GM19023 (cell line): ENCODE data around the gene SLC9C2.
A peak's percentile ranks its signal among the peaks of the same experiment; 100 is the strongest.
"Not testable (repeated sequence)": the region's sequence is repeated elsewhere in the genome, so short reads cannot be mapped to it uniquely, and the experiment has no call there.

Source experiments
- ATAC-seq: cut with Tn5 transposase; IDR thresholded peaks from one replicate; pipeline ENCODE4 v1.9.1; 2021; ENCODE audit warnings: mild to moderate bottlenecking, moderate library complexity; ENCODE audit not compliant: unreplicated experiment

The SLC9C2 gene

DNA sequence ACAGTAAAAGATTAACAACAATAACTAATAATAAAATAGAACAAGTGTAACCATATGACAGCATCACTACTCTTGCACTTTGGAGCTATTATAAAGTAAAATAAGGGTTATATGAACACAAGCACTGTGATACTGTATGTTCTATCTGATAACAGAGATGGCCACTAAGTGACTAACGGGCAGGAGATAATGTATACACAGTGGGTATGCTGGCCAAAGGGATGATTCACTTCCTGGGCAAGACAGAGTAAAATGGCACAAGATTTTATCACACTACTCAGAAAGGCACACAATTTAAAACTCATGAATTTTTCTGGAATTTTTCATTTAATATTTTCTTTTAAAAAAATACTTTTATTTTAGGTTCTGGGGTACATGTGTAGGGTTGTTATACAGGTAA is 12.3 kb downstream of the SLC9C2 start:
- ATAC-seq = no peak

DNA sequence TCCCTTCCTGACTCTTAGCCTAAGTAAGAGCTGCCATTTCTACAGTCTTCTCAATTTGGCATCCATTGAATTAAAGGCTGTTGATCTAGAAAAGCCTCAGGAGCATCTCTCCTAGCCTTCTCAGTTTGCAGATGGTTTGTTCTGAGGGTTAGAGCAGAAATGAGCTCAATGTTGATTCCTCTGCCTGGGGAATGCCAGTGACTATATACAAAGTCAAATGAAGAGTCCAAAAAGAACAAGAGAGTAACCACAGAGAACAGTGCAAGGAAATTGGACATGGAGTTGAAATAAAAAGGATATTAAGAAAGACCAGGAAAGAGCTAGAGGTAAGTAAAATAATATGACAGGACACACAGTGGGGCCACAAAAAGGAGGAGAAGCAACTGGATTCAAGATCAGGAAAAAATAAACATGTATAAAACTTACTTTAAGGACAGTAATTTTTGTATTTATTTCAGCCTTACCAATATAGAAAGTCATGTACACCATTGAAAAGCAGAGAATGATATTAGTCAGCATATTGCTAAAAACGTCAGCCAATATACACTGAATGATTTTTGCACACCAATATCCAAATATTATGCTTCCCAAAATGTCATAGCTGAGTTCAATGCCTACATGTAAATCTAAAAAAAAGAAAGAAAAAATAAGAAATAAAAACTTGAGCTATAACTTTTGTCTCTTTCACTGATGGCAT is 21.3 kb downstream of the SLC9C2 start:
- ATAC-seq = no peak

DNA sequence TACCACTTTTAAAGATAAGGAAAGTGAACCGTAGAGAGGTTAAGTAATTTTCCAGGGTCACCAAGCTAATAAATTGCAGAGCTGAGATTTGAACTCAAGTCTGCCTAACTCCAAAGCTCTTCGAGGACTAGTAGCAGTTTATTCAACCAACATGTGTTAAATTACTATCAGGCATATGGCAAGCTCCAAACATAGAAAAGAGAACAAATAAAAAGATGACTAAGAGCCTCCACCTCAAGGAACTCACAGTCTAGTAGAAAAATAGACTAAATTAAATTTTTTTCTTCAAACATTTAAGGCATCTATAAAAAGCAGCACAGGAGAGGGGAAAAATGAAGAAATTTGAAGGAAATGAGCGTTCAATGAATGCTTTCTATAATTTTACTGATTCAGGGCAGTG is 22.2 kb downstream of the SLC9C2 start:
- no peak for ATAC-seq

DNA sequence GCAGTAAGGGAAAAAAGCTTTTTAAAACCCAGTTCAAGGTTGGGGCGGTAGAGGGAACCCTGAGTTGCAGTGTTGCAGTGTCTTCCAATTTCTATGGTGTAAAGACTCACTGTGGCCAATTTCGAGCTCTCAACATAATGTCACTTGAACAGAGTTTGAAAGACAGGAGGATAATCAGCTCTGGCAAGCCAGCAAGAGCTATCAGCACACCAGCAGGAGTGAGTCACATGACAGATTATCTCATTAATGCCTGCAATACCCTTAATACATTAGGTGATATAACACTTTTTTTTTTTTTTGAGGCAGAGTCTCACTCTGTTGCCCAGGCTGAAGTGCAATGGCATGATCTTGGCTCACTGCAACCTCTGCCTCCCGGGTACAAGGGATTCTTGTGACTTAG is 22.8 kb downstream of the SLC9C2 start:
- ATAC-seq = no peak

DNA sequence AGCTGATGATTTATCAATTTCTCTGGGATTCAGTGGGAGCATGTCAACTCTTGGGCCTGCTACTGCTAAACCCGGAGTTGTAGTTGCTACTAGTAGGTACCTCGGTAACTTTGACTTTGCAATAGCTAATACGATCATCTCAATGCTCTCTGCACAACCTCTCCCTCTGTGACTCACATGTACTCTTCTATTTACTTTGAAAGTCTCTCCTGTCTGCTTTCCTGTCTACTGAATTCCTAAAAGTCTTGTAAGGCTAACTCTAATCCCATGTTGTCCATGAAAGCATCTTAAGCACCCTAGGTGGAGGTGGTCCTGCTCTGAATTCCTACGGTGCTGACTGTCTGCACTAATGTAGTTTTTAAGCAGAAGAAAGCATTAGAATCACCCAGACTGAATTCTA is 29.3 kb downstream of the SLC9C2 start:
- no peak for ATAC-seq

DNA sequence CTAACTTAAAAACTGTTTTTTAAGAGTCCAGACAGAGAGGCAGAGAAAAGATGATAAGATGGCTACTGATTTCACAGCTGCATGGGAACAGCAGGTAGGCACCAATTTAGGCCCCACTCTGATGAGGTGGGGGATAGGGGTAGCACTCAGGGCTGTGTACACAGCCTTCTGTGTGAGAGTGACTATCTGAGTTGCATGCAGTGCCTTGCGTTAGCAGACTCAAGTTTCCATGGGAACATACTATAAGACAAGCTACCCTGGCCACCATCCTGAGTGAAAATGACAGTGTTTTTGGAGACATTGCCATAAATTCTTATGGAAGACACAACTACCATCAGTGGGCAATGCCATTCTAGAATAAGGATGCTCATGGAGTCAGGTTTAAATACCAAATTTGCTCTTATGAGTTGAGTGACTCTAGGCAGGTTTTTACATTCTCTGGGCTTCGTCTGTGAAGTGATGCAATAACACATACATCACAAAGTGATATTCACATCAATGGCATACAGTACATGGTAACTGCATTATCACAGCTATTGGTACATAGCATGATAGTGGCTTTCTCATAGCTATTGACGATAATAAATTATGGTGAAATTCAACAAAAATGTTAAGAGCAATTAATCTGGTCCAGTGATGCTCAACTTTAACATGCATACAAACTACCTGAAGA is 30.5 kb downstream of the SLC9C2 start:
- ATAC-seq = no peak

DNA sequence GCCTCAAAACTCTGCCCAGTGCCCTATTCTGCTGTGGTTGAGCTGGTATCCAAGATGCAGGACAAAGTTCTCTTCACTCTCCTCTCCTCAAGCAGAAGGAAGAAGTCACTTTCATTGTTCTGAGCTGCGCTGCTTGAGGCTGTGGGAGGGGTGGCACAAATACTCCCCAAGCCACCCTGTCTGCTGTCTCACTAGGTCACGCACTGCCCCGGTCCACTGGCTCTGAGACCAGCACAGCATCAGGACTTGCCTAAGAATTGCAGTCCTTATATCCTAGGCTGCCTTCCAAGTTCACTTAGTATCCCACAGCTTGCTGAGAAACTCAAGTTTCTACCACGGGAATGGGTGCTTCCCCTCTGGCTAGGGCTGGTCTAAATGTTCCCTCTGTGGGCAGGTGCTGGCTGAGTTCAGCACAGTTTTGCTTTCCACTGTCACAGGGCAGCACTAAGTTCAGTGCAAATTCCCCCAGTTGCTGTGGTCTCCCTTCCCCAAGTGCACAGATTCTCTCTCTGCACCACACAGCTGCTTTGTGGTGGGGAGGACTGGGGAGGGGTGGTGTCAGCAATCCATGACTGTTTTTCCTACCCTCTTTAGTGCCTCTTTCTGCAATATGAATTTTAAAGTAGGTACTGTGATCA is 32.4 kb downstream of the SLC9C2 start:
- ATAC-seq = peak; percentile 91

DNA sequence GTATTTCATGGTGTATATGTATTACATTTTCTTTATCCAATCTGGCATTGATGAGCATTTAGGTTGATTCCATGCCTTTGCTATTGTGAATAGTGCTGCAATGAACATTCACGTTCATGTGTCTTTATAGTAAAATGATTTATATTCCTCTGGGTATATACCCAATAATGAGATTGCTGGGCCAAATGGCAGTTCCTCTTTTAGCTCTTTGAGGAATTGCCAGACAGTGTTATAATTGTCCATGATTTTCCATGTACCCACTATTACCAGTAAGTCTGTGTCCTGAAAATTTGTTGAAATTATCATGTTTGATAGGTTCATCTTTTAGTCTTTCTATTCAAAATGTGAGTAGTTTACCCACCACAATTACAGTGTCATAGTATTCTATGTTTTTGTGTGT is 34.4 kb downstream of the SLC9C2 start:
- ATAC-seq = no peak

DNA sequence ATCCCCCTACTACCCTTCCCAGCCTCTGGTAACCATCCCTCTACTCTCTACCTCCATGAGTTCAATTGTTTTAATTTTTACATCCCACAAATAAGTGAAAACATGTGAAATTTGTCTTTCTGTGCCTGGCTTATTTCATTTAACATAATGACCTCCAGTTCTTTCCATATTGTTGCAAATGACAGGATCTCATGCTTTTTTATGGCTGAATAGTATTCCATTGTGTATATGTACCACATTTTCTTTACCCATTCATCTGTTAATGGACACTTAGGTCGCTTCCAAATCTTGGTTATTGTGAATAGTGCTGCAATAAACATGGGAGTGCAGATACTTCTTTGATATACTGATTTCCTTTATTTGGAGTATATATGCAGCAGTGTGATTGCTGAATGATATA is 39.0 kb downstream of the SLC9C2 start:
- ATAC-seq = not testable (repeated sequence)

DNA sequence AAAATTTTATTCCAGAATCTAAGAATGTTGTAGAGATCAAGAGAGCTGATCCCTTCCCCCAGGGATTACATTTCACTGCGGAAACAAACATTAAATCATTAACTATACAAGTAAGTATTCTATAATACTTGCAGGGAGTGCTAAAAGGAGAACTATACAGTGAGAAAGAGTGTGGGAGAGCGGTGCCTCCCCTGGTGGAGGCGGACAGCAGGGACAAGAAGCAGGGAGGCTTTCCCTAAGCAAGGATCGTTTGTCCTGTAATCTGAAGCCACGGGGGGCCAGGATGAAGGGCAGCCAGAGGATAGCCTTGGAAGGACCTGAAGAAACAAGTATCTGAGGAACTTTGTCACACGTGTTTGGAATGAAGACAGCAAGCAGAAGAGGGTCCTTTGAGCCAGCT is 40.1 kb downstream of the SLC9C2 start:
- ATAC-seq = no peak

DNA sequence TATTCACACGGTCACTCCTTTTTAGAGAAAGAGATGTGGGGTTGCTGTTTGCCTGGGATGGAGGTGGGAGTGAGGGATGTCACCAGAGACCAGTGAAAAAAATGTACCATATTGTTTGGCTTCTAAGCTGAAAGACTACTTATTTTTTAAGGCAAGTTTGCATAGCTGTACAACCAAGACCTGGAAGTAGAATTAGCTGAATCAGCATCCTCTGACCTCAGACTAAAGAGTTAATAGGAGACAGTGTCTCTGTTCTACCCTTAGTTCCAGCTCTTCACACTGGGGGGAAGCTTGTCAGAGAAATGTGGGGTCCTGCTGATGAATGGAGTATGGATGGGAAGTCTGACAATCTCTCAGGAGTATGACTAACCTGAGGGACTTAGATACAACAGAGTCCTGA is 41.6 kb downstream of the SLC9C2 start:
- no peak for ATAC-seq

DNA sequence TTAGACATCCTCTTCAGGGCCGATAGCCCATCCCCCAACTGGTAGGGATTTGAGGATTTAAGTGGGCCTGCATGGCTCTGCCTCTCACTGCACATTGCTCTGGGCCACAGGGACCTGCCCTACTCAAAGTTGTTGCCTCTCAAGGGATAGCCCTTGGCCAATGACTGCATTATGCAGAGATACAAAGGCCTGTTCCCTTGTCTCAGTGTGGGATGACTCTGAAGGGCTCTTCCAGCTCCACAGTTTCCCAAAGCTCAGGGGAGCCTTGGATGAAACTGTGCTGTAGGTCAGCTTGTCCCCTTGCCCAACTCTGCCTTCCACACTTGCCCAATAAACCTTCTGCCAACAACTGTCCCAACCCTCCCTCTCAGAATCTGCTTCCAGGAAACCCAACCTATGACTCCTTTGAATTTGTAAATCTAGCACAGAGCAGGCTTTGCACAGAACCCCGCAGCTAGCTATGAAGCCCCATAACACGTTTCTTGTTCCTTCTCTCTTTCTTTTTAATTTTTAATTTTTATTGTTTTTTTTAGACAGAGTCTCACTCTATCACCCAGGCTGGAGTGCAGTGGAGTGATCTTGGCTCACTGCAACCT is 42.5 kb downstream of the SLC9C2 start:
- ATAC-seq = no peak

DNA sequence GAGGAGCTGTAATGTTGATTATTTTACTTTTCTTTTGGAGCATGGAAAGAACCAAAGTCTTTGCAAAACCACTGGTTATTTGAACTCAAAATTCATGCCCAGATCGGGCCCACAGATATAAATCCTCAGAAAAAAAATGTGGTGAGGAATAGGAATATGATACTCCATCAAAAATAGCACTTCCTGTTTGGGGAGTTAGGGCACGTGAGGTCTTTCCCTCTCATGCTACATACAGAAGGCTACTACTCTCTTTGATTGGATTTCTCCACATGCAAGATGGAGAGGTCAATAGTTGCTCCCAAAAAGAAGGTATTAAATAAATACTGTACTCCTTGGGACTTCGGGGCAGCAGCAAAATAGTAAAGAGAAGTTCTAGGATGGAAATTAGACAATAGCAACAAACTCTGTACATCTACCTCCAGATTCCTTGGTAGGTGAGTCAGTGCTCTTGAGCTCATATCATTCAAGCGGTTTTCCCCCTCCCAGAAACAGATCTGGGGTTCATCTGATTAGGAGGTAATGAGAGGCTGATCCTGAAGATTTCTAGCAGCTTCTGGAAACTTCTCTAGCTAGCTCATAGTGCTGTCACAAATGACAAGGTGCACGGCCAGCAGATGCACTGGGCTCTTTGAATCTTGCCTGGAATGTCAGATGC is 47.1 kb downstream of the SLC9C2 start:
- ATAC-seq = no peak

DNA sequence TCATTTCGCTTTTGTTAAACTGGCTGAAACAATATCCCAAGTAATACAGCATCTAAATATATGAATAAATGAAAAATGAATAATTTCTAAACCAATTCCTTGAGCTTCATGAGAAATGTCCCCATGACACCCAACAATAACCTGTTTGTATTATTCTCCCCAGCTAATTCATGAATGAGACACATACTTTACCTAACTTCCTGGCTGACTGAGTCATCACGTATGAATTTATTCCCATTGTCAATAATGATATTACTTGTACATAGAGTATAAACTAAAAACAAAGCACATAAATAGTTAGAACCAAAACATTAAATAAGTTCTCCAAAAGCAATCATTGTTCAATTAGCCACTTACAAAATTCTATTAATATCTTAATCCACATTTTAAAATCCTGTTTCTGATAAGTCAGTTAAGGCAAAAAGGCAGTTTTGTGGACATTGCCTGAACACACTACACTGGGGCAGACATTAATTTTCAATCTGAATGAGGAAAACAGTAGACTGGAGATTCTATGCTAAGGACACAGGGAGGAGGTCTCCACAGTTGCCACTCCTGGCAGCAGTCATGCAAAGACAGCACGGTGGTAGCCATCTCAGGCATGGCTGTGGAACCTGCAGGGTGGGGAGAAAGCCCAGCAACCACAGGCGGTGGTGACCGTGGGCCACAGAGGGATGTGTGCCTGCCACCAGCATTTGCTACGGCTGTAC is 48.2 kb downstream of the SLC9C2 start:
- ATAC-seq = no peak

DNA sequence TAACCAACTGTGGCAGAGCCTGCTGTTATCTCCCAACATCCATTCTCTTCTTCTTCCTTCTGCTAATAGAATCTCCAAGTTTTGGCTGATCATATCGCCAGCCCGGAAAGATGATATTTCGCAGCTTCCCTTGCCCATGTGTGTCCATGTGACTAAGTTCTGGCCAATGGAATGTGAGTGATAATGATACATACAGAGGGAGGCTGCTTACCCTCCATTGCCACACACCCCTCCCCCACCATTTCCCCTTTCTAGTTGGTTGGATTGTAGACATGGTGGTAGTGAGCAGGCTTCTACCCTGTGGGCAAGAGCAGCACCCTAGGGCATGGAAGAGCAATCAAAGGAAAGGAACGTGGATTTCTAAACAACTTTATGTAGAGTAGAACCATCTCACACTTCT is 48.8 kb downstream of the SLC9C2 start:
- no peak for ATAC-seq

DNA sequence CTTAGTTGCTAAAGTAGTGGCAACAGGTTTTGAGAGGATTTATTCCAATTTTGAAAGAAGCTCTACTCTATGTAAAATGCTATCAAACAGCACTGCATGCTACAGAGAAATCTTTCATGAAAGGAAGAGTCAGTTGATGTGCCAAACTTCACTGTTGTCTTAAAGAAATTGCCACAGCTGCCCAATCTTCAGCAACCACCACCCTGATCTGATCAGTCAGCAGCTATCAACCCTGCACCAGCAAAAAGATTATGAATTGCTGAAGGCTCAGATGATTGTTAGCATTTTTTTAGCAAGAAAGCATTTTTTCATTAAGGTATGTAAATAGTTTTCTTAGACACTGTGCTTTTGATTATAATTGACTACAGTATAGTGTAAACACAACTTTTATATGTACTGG is 49.6 kb downstream of the SLC9C2 start:
- ATAC-seq = no peak

DNA sequence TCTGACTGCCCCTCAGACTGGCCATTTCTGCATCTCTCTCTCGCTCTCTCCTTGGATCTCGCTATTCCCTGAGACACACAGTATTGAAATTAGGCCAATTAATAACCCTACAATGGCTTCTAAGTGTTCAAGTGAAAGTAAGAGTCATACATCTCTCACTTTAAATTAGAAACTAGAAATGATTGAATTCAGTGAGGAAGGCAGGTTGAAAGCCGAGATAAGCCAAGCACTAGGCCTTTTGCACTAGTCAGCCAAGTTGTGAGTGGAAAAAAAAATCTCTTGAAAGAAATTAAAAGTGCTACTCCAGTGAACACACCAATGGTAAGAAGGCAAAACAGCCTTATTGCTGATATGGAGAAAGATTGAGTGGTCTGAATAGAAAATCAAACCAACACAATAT is 51.2 kb downstream of the SLC9C2 start:
- no peak for ATAC-seq

DNA sequence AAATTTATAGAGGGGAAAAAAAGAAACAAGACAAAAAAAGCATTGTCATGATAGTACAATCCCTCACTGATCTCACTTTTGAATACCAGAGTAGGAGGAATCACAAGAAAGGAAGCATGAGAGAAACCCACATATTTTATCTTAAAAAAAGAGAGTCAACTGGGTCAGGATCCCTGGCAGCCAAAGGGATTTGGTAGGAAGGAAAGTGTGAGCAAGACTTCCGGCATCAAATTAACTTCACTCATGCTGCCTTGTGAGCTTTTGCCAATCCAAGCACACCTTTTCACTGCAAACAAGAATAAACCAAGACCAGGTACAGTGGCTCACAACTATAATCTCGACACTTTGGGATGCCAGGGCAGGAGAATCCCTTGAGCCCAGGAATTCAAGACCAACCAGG is 53.1 kb downstream of the SLC9C2 start:
- no peak for ATAC-seq

DNA sequence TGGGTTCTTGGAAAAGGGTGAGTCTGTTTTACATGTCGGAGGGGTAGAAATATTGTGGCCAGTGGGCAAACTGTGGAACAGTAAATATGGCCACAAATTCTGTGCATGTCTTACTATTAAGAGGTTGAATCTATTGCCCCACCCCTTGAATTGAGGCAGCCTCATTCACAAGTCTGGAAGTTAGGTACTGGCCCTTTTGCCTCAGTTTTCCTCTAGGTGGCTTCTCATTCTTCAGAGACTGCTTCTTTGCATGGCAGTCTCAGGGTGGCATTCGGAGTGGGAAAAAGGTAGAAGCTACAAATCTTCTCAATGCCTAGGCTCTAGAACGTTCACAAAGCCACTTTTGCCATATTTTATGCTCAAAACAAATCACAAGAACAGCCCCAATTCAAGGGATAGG is 57.2 kb downstream of the SLC9C2 start:
- ATAC-seq = no peak

DNA sequence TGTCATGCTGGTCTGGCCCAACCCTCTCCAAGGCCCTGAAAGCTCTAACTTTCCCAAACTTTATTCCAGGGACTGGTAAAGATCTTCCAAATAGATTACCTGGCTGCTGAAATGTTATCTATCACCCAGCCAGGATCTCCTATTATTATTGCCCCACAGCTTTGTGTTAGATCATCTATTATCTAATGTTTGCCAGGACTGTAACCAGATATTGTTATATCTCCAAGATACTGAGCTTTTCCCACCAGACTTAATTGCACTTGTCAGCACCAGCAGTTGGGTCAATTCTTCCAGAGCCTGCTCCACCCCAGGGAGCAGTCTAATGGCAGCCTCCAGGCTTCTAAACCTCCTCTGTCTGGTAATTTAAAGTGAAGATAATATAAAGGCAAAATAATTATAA is 66.6 kb downstream of the SLC9C2 start:
- ATAC-seq = no peak

DNA sequence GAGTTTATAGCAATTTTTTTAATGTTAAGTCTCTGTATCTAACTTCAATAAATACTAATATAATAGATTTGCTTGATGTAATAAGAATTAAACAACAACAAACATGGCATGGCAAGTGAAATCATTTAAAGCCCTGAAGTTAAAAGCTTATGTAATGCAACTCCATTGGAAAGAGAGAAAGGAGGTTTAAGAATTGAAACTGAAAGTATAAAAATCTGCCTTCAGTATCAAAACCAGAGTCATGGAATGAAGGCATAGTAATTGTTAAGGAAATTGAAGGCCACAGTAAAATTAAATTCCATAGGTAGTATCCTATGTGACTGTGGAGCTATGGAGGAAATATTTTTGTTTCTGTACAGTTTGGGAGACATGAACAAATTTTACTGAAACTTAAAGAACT is 70.6 kb downstream of the SLC9C2 start:
- no peak for ATAC-seq
